Mucosa of descending colon (tissue), 3 donors: ENCODE results near the gene IL24. TPM values are rescaled to one million over a fixed set of nuclear protein-coding genes. Genes with fewer than 3 reads are reported as not detected.

Experiments used
- ATAC-seq: fragments of 200-7000 bp; cut with Tn5 transposase; one replicate; pipeline ENCODE4 v1.9.1; 2020; ENCODE audit warnings: mild to moderate bottlenecking, moderate library complexity
- DNase-seq, 3 donors: peaks; one replicate each; pipeline ENCODE4 v3.0.0-alpha.2; 2020
- H3K36me3 ChIP-seq: fragments of 200-600 bp; one replicate; pipeline ENCODE4 v1.8.0; 2021; ENCODE audit warnings: low read depth, mild to moderate bottlenecking
- H3K4me1 ChIP-seq: fragments of 200-600 bp; one replicate; pipeline ENCODE4 v1.8.0; 2021; ENCODE audit warnings: low read depth, mild to moderate bottlenecking
- H3K4me3 ChIP-seq: fragments of 200-600 bp; one replicate; pipeline ENCODE4 v1.8.0; 2021; ENCODE audit warnings: mild to moderate bottlenecking
- H3K9me3 ChIP-seq: fragments of 200-600 bp; one replicate; pipeline ENCODE4 v1.8.0; 2021; ENCODE audit warnings: mild to moderate bottlenecking
- CTCF ChIP-seq: fragments of 200-600 bp; IDR thresholded peaks from one replicate; pipeline ENCODE4 v1.8.0; 2022; ENCODE audit warnings: antibody characterized with exemption, mild to moderate bottlenecking
- intact Hi-C, 2 donors: fragments of 100-400 bp; cut with DNase I in 1 of 2; cut with micrococcal nuclease in 1 of 2; formaldehyde crosslinking; loops; one replicate each; pipeline versions ENCODE4 v1.11.0 to v1.11.1; 2022; cut with DNase I, micrococcal nuclease
- total RNA-seq, 3 donors: library from RNA; stranded (reverse); fragmentation: NEBNext Ultra II Directional in 2 of 3; extraction: Animal tissue kit (Norgen Biotek cat#: 25700) in 2 of 3; gene quantifications; one replicate each; pipeline versions ENCODE4 v1.2.1 to v1.2.4, GENCODE V29; 2021 to 2023
- donor health status: DM: no; HTN: no; CAD: no; lungs with moderate emphysema.
- donor health status: DM: no; HTN: no; CAD: no.
- donor health status: DM: no; HTN: yes; CAD: no.

Gene IL24
- total RNA-seq, 3 donors from 2014 or later = not detected

- Histone ChIP-seq H3K36me3 (no peaks in the 10 kb centered on the region), H3K4me3 (no peak overlapping the region), H3K9me3 (no peaks in the 10 kb centered on the region), H3K4me1 (peaks cover 14% of the 10 kb centered on the region)
- no peak for TF ChIP-seq CTCF
- intact Hi-C loops = no loop called here
- ATAC-seq = no peak
- no peak for DNase-seq
Measured at GRCh38 chr1:206905295-206906164, 8.3 kb downstream of the IL24 start.

- DNase-seq = no peak
- no peak for ATAC-seq
- Histone ChIP-seq H3K36me3 (no peaks in the 10 kb centered on the region), H3K4me1 (peaks cover 14% of the 10 kb centered on the region), H3K9me3 (no peaks in the 10 kb centered on the region), H3K4me3 (no peak overlapping the region)
- intact Hi-C loops = no loop called here
- TF ChIP-seq CTCF = no peak
Measured at GRCh38 chr1:206907304-206907991, 10.2 kb downstream of the IL24 start.

GRCh38 chr1:206908038-206908437, 10.8 kb downstream of the IL24 start:
- intact Hi-C loops = no loop called here
- no peak for DNase-seq
- no peaks in the 10 kb centered on the region for H3K36me3 ChIP-seq
- TF ChIP-seq CTCF = no peak
- peaks cover 18% of the 10 kb centered on the region for H3K4me1 ChIP-seq
- no peak overlapping the region for H3K4me3 ChIP-seq
- H3K9me3 ChIP-seq = no peaks in the 10 kb centered on the region
- ATAC-seq = no peak

GRCh38 chr1:206909161-206909882, 12.1 kb downstream of the IL24 start:
- peak; percentile 85 for ATAC-seq
- Histone ChIP-seq H3K36me3 (no peaks in the 10 kb centered on the region), H3K4me3 (no peak overlapping the region), H3K4me1 (peaks cover 18% of the 10 kb centered on the region), H3K9me3 (no peaks in the 10 kb centered on the region)
- peak; percentile 79 to 86 (median 84) for DNase-seq
- TF ChIP-seq CTCF = no peak
- intact Hi-C loops = no loop called here

- H3K4me3 ChIP-seq = no peak overlapping the region
- ATAC-seq = peak; percentile 14
- intact Hi-C loops = loop anchor here (5.0 to 10.0 kb wide), 4 partner anchors 98 to 275 kb away; partner anchors contain the start of gene DYRK3 (in 1 of the 2)
Measured at GRCh38 chr1:206909883-206910318, 12.7 kb downstream of the IL24 start.

More at GRCh38 chr1:206909883-206910318, 12.7 kb downstream of the IL24 start:
- no peak for DNase-seq
- TF ChIP-seq CTCF = no peak
- peaks cover 18% of the 10 kb centered on the region for H3K4me1 ChIP-seq
- no peaks in the 10 kb centered on the region for H3K36me3 ChIP-seq
- no peaks in the 10 kb centered on the region for H3K9me3 ChIP-seq
